CD4-positive, alpha-beta T cell (primary cell): Measurements from ENCODE around the gene MYOF. TPM values are rescaled to one million over a fixed set of nuclear protein-coding genes. Genes with fewer than 3 reads are reported as not detected.

Experiments
- ATAC-seq: fragments of 200-7000 bp; cut with Tn5 transposase; one replicate; pipeline ENCODE4 v1.10.0; 2022; ENCODE audit warnings: mild to moderate bottlenecking; ENCODE audit not compliant: poor library complexity
- CTCF ChIA-PET: fragments of 350-600 bp; sonication (Branson Sonifier 250); formaldehyde crosslinking; loops from one replicate; lab custom pipeline; 2021; ENCODE audit warnings: antibody characterized with exemption, inconsistent platforms; lab: Charles Lee
- POLR2A ChIA-PET: fragments of 350-600 bp; sonication (Branson Sonifier 250); formaldehyde crosslinking; loops from one replicate; lab custom pipeline; 2021; ENCODE audit warnings: antibody characterized with exemption, inconsistent platforms; lab: Charles Lee
- DNase-seq, 14 experiments: peaks; one replicate each; pipeline ENCODE4 v3.0.0-alpha.2; 2013 to 2020; ENCODE audit warnings: mixed read lengths in 2 of 14
- H3K27ac ChIP-seq, 2 donors: one replicate each; pipeline versions ENCODE4 v1.5.1 to v1.7.0; 2013; ENCODE audit warnings: low read length in 2 of 2, low read depth in 1 of 2, mild to moderate bottlenecking in 1 of 2
- H3K27me3 ChIP-seq, 2 experiments: 1 replicate in 1 of 2; 2 replicates in 1 of 2; pipeline versions ENCODE4 v1.6.1 to v1.7.0; 2013; ENCODE audit warnings: low read length in 2 of 2, control low read depth in 1 of 2, mild to moderate bottlenecking in 1 of 2, moderate library complexity in 1 of 2; ENCODE audit not compliant: insufficient read depth in 2 of 2, control insufficient read depth in 1 of 2
- H3K36me3 ChIP-seq: one replicate; pipeline ENCODE4 v1.6.1; 2013; ENCODE audit warnings: low read length, control low read depth; ENCODE audit not compliant: insufficient read depth
- H3K4me1 ChIP-seq: one replicate; pipeline ENCODE4 v1.6.1; 2013; ENCODE audit warnings: low read length, control low read depth; ENCODE audit not compliant: insufficient read depth
- H3K4me3 ChIP-seq: one replicate; pipeline ENCODE4 v1.5.1; 2013; ENCODE audit warnings: mild to moderate bottlenecking, low read length, moderate library complexity
- H3K9me3 ChIP-seq, 2 experiments: 1 replicate in 1 of 2; 2 replicates in 1 of 2; pipeline versions ENCODE4 v1.6.1 to v1.7.0; 2013; ENCODE audit warnings: low read length in 2 of 2, mild to moderate bottlenecking in 2 of 2, control low read depth in 1 of 2, moderate library complexity in 1 of 2; ENCODE audit not compliant: control insufficient read depth in 1 of 2, insufficient read depth in 1 of 2
- H3K27ac Mint-ChIP-seq: one replicate; pipeline ENCODE4 v1.8.0; 2020; ENCODE audit warnings: mixed read lengths
- H3K27me3 Mint-ChIP-seq: one replicate; pipeline ENCODE4 v1.8.0; 2021; ENCODE audit warnings: mixed read lengths
- H3K36me3 Mint-ChIP-seq: one replicate; pipeline ENCODE4 v1.8.0; 2021; ENCODE audit warnings: low read depth, mixed read lengths
- H3K4me1 Mint-ChIP-seq: one replicate; pipeline ENCODE4 v1.8.0; 2021; ENCODE audit warnings: low read depth, mixed read lengths
- H3K4me3 Mint-ChIP-seq: one replicate; pipeline ENCODE4 v1.8.0; 2020; ENCODE audit warnings: mild to moderate bottlenecking, mixed read lengths
- H3K9me3 Mint-ChIP-seq: one replicate; pipeline ENCODE4 v1.8.0; 2020; ENCODE audit warnings: mixed read lengths
- CTCF ChIP-seq: fragments of 200-600 bp; IDR thresholded peaks from one replicate; pipeline ENCODE4 v1.8.0; 2022; ENCODE audit warnings: antibody characterized with exemption, mild to moderate bottlenecking
- intact Hi-C, 2 experiments: fragments of 100-400 bp; cut with DNase I in 1 of 2; cut with micrococcal nuclease in 1 of 2; formaldehyde crosslinking; loops; one replicate each; pipeline versions ENCODE4 v1.15.1 to v1.9.0; 2023 to 2025; cut with DNase I, micrococcal nuclease
- total RNA-seq, 174 experiments: library from RNA in 2 of 174; stranded (reverse) in 2 of 174; gene quantifications; one replicate each; pipeline ENCODE4 v1.2.3 and lab custom pipeline; 2021 to 2026

MYOF gene
- total RNA-seq, 2 experiments from 2014 or later, result 0.14 to 0.27 TPM

- H3K36me3 Mint-ChIP-seq, result no peaks in the 10 kb centered on the region
- no peak for DNase-seq
- TF ChIP-seq CTCF, result no peak
- H3K9me3 Mint-ChIP-seq, result no peaks in the 10 kb centered on the region
- ChIA-PET CTCF (interaction anchor here (1.0 to 1.4 kb wide), 2 partner anchors 9 to 98 kb away, joined by 3 to 4 read pairs; no protein-coding TSS in a partner anchor), POLR2A (no interaction called here)
- no peaks in the 10 kb centered on the region for H3K9me3 ChIP-seq
- no peak overlapping the region for H3K27ac Mint-ChIP-seq
- no peaks in the 10 kb centered on the region for H3K4me1 ChIP-seq
- H3K4me1 Mint-ChIP-seq, result no peaks in the 10 kb centered on the region
- H3K4me3 ChIP-seq, result no peak overlapping the region
- H3K27ac ChIP-seq, result no peak overlapping the region
- no peaks in the 10 kb centered on the region for H3K27me3 ChIP-seq
- H3K4me3 Mint-ChIP-seq, result no peak overlapping the region
- H3K36me3 ChIP-seq, result no peaks in the 10 kb centered on the region
- intact Hi-C loops, result no loop called here
- no peak for ATAC-seq
- no peaks in the 10 kb centered on the region for H3K27me3 Mint-ChIP-seq
These were observed 8.2 kb downstream of the MYOF start for GRCh38 chr10:93473804-93474472.

DNA sequence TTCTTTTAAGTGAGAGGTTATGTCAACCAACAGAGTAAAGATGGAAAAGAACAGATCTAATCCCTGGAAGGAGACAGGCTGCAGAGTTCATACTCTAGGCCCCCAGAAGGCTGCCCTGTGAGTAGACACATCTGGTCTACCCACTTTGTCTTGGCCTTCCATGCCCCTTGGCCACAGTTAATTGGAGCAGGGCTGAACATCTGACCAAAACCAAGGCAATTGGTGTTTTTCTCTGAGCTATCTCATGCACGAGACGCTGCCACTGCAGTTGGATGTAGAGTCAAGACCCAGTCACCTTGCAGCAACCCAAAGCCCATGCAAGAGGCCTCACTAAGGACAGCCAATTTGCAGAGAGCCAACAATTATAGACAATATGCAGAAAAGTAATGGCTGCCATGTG lies 9.0 kb downstream of the MYOF start:
- ChIA-PET CTCF (interaction anchor here (1.0 to 1.4 kb wide), 2 partner anchors 10 to 97 kb away, joined by 3 to 4 read pairs; no protein-coding TSS in a partner anchor), POLR2A (no interaction called here)
- DNase-seq, result no peak
- intact Hi-C loops, result no loop called here
- H3K4me1 ChIP-seq, result no peaks in the 10 kb centered on the region
- ATAC-seq, result no peak
- no peak overlapping the region for H3K27ac ChIP-seq
- Mint-ChIP-seq H3K36me3 (no peaks in the 10 kb centered on the region), H3K4me3 (no peak overlapping the region), H3K27me3 (no peaks in the 10 kb centered on the region), H3K27ac (no peak overlapping the region), H3K4me1 (no peaks in the 10 kb centered on the region), H3K9me3 (no peaks in the 10 kb centered on the region)
- no peaks in the 10 kb centered on the region for H3K36me3 ChIP-seq
- H3K9me3 ChIP-seq, result no peaks in the 10 kb centered on the region
- no peak overlapping the region for H3K4me3 ChIP-seq
- no peak for TF ChIP-seq CTCF
- H3K27me3 ChIP-seq, result no peaks in the 10 kb centered on the region

DNA sequence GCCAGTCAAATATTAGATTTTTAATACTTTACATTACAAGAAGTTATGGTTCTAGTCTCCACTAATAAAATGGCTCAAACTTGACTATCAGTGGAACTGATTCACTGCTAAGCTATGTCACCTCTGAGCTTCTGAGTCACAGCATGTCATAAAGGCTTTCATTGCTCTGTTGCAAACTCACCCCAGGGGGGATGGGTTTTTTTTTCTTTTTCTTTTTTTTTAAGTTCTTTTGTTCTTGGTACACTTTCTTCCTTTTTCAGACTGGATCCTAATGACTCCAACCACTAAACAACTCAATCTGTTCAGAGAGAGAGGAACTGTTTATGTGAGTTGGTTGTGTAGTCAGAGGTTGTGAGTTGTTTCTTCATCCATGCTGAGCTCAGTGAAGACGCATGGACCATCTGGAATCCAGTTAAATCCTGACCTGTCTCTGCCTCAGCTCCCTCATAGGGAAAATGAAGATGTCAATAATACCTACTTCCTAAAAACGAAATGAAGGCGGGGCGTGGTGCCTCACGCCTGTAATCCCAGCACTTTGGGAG lies 11.0 kb downstream of the MYOF start:
- Mint-ChIP-seq H3K27ac (no peak overlapping the region), H3K27me3 (no peaks in the 10 kb centered on the region), H3K4me3 (no peak overlapping the region), H3K36me3 (no peaks in the 10 kb centered on the region), H3K4me1 (no peaks in the 10 kb centered on the region), H3K9me3 (no peaks in the 10 kb centered on the region)
- TF ChIP-seq CTCF, result no peak
- ATAC-seq, result no peak
- no peaks in the 10 kb centered on the region for H3K9me3 ChIP-seq
- no peaks in the 10 kb centered on the region for H3K4me1 ChIP-seq
- ChIA-PET CTCF (interaction anchor here (0.8 kb wide), 1 partner anchor 11 kb away, joined by 3 read pairs; the partner anchor contains the start of gene MYOF), POLR2A (no interaction called here)
- no peak overlapping the region for H3K27ac ChIP-seq
- intact Hi-C loops, result no loop called here
- H3K4me3 ChIP-seq, result no peak overlapping the region
- DNase-seq, result peak in 2 of 14 experiments; percentile 24 to 40
- no peaks in the 10 kb centered on the region for H3K36me3 ChIP-seq
- no peaks in the 10 kb centered on the region for H3K27me3 ChIP-seq
